ENCODE data around the gene DTNBP1.
"Not testable (repeated sequence)": the region's sequence is repeated elsewhere in the genome, so short reads cannot be mapped to it uniquely, and the experiment has no call there.

The DTNBP1 gene

GRCh38 chr6:15658181-15658744 lies 4.6 kb downstream of the DTNBP1 start:
- DNase-seq (ENCODE audit: low read depth in 2 of 2) = no peak
- TF ChIP-seq CTCF (IDR thresholded peaks at IDR 0.05; ENCODE audit: low read depth, low read length) = no peak
- no peak overlapping the region for H3K4me3 ChIP-seq (replicated peaks in 1 of 2; ENCODE audit: low read depth in 2 of 2, low read length in 2 of 2)

- DNase-seq (ENCODE audit: low read depth in 2 of 2) = no peak
- no peak overlapping the region for H3K4me3 ChIP-seq (replicated peaks in 1 of 2; ENCODE audit: low read depth in 2 of 2, low read length in 2 of 2)
- no peak for TF ChIP-seq CTCF (IDR thresholded peaks at IDR 0.05; ENCODE audit: low read depth, low read length)
Observed at GRCh38 chr6:15657290-15657689, 5.5 kb downstream of the DTNBP1 start.

- no peak overlapping the region for H3K4me3 ChIP-seq (replicated peaks in 1 of 2; ENCODE audit: low read depth in 2 of 2, low read length in 2 of 2)
- TF ChIP-seq CTCF (IDR thresholded peaks at IDR 0.05; ENCODE audit: low read depth, low read length) = no peak
- DNase-seq (ENCODE audit: low read depth in 2 of 2) = no peak
Observed at GRCh38 chr6:15656145-15656544, 6.7 kb downstream of the DTNBP1 start.

GRCh38 chr6:15654250-15654649 lies 8.6 kb downstream of the DTNBP1 start:
- TF ChIP-seq CTCF (IDR thresholded peaks at IDR 0.05; ENCODE audit: low read depth, low read length) = no peak
- no peak for DNase-seq (ENCODE audit: low read depth in 2 of 2)
- H3K4me3 ChIP-seq (replicated peaks in 1 of 2; ENCODE audit: low read depth in 2 of 2, low read length in 2 of 2) = no peak overlapping the region

- H3K4me3 ChIP-seq (replicated peaks in 1 of 2; ENCODE audit: low read depth in 2 of 2, low read length in 2 of 2) = no peak overlapping the region
- no peak for DNase-seq (ENCODE audit: low read depth in 2 of 2)
- TF ChIP-seq CTCF (IDR thresholded peaks at IDR 0.05; ENCODE audit: low read depth, low read length) = no peak
Observed at GRCh38 chr6:15653581-15653980, 9.2 kb downstream of the DTNBP1 start.

- H3K4me3 ChIP-seq (replicated peaks in 1 of 2; ENCODE audit: low read depth in 2 of 2, low read length in 2 of 2) = not testable (repeated sequence)
- DNase-seq (ENCODE audit: low read depth in 2 of 2) = peak in 1 of 2 donors; percentile 24
Observed at GRCh38 chr6:15650004-15650559, 12.7 kb downstream of the DTNBP1 start.

GRCh38 chr6:15644904-15645303 lies 17.9 kb downstream of the DTNBP1 start:
- no peak for TF ChIP-seq CTCF (IDR thresholded peaks at IDR 0.05; ENCODE audit: low read depth, low read length)
- H3K4me3 ChIP-seq (replicated peaks in 1 of 2; ENCODE audit: low read depth in 2 of 2, low read length in 2 of 2) = no peak overlapping the region
- no peak for DNase-seq (ENCODE audit: low read depth in 2 of 2)
